ENCODE measurements around the gene SYK. TPM values are rescaled to one million over a fixed set of nuclear protein-coding genes. Genes with fewer than 3 reads are reported as not detected.

SYK gene
- polyA plus RNA-seq, 1 of the 3 experiments (the other 2 are of a cell fraction): not detected

DNA sequence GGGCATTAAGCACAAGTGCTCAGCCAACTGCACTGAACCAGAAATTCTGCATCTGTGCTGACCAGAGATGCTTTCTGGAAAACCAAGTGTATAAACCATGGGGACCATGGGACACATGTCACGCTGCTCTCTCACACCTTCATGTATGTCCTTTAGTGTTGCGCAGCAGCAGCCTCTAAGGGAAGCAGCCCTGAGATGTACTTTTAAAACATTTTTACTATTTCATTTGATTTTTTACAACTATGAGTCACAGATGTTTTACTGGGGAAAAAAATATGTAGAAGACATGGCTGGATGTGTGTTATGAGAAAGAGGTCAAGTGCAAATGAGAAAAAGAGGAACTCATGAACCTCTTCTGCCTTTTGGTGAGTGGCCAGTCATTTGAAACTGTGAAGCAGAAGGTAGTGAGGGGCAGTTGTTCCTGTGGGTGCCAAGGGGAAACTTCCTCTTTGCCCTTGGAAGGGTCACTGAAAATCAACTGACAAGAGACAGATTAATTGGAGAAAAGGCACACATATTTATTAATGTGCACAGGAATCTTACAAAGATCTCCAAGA is 31.4 kb upstream of the SYK start:
- Histone ChIP-seq H3K4me1 (ENCODE audit: control insufficient read depth in 1 of 2, insufficient read depth in 2 of 2, low read depth in 1 of 2, low read length in 1 of 2) (no peaks in the 10 kb centered on the region), H3K4me3 (ENCODE audit: low read depth in 2 of 2, low read length in 1 of 2) (no peak overlapping the region), H3K27me3 (ENCODE audit: insufficient read depth) (no peaks in the 10 kb centered on the region), H3K9me3 (peaks cover 9% of the 10 kb centered on the region; the same call in 1 of the 2 replicates), H2AFZ (ENCODE audit: low read depth) (no peak overlapping the region), H3K9ac (no peak overlapping the region), H3K27ac (ENCODE audit: low read depth in 2 of 2, low read length in 1 of 2) (no peak overlapping the region), H3K4me2 (no peak overlapping the region), H3F3A (replicated peaks; ENCODE audit: insufficient read depth) (no peaks in the 10 kb centered on the region), H4K20me1 (ENCODE audit: insufficient read depth) (no peaks in the 10 kb centered on the region), H3K9me2 (no peaks in the 10 kb centered on the region), H3K79me2 (ENCODE audit: insufficient read depth) (no peaks in the 10 kb centered on the region), H3K36me3 (replicated peaks in 1 of 2; ENCODE audit: control insufficient read depth in 1 of 2, insufficient read depth in 2 of 2, low read length in 1 of 2) (no peaks in the 10 kb centered on the region)
- no peak for TF ChIP-seq FOSL2 (IDR thresholded peaks at IDR 0.05; ENCODE audit: borderline replicate concordance, low read depth)
- TF ChIP-seq CHD2 (IDR thresholded peaks at IDR 0.05; ENCODE audit: low read length, partially characterized antibody): no peak
- TF ChIP-seq TCF12 (IDR thresholded peaks at IDR 0.05): no peak
- no peak for TF ChIP-seq GATA2 (CRISPR knock-in tag; IDR thresholded peaks at IDR 0.05)
- TF ChIP-seq, protein P1, sequence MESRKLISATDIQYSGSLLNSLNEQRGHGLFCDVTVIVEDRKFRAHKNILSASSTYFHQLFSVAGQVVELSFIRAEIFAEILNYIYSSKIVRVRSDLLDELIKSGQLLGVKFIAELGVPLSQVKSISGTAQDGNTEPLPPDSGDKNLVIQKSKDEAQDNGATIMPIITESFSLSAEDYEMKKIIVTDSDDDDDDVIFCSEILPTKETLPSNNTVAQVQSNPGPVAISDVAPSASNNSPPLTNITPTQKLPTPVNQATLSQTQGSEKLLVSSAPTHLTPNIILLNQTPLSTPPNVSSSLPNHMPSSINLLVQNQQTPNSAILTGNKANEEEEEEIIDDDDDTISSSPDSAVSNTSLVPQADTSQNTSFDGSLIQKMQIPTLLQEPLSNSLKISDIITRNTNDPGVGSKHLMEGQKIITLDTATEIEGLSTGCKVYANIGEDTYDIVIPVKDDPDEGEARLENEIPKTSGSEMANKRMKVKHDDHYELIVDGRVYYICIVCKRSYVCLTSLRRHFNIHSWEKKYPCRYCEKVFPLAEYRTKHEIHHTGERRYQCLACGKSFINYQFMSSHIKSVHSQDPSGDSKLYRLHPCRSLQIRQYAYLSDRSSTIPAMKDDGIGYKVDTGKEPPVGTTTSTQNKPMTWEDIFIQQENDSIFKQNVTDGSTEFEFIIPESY (IDR thresholded peaks at IDR 0.05; ENCODE audit: borderline replicate concordance, low read depth): no peak
- no peak for TF ChIP-seq FOXM1 (IDR thresholded peaks at IDR 0.05; ENCODE audit: low read depth)
- no peak for TF ChIP-seq ELF1 (IDR thresholded peaks at IDR 0.05)
- TF ChIP-seq MAX (IDR thresholded peaks at IDR 0.05; ENCODE audit: low read depth): no peak
- TF ChIP-seq RCOR1 (IDR thresholded peaks at IDR 0.05; ENCODE audit: low read length): no peak
- no peak for TF ChIP-seq USF2 (IDR thresholded peaks at IDR 0.05; ENCODE audit: borderline replicate concordance, low read depth, low read length)
- TF ChIP-seq NFIC (IDR thresholded peaks at IDR 0.05; ENCODE audit: borderline replicate concordance): no peak
- TF ChIP-seq POLR2AphosphoS5 (IDR thresholded peaks at IDR 0.05; ENCODE audit: low read depth, low read length): no peak
- WGBS (ENCODE audit: low lambda C conversion rate): 49% methylated on average over 2 of the region's 2 CpGs
- ChIA-PET POLR2A (no interaction called here), CTCF (interaction anchor here (1.4 kb wide), 1 partner anchor 14 kb away, joined by 3 read pairs; no protein-coding TSS in a partner anchor)
- DNase-seq: no peak

- no peak overlapping the region for H2AFZ ChIP-seq (ENCODE audit: low read depth)
- H3K4me3 ChIP-seq (ENCODE audit: low read depth in 2 of 2, low read length in 1 of 2): no peak overlapping the region
- no peak for DNase-seq
- H3K27ac ChIP-seq (ENCODE audit: low read depth in 2 of 2, low read length in 1 of 2): no peak overlapping the region
- CTCF ChIA-PET: interaction anchor here (1.7 kb wide), 1 partner anchor 14 kb away, joined by 5 read pairs; no protein-coding TSS in a partner anchor
- no peak overlapping the region for H3K9ac ChIP-seq
- no peaks in the 10 kb centered on the region for H3K27me3 ChIP-seq (ENCODE audit: insufficient read depth)
- H3K4me1 ChIP-seq (ENCODE audit: control insufficient read depth in 1 of 2, insufficient read depth in 2 of 2, low read depth in 1 of 2, low read length in 1 of 2): no peaks in the 10 kb centered on the region
- H3K9me2 ChIP-seq: no peaks in the 10 kb centered on the region
- 7% methylated on average over 3 of the region's 3 CpGs for WGBS (ENCODE audit: low lambda C conversion rate)
- no peaks in the 10 kb centered on the region for H3K36me3 ChIP-seq (replicated peaks in 1 of 2; ENCODE audit: control insufficient read depth in 1 of 2, insufficient read depth in 2 of 2, low read length in 1 of 2)
- no peaks in the 10 kb centered on the region for H3F3A ChIP-seq (replicated peaks; ENCODE audit: insufficient read depth)
- no peaks in the 10 kb centered on the region for H3K79me2 ChIP-seq (ENCODE audit: insufficient read depth)
- H4K20me1 ChIP-seq (ENCODE audit: insufficient read depth): no peaks in the 10 kb centered on the region
- peaks cover 9% of the 10 kb centered on the region; the same call in 1 of the 2 replicates for H3K9me3 ChIP-seq
- POLR2A ChIA-PET: no interaction called here
- H3K4me2 ChIP-seq: no peak overlapping the region
- no peak for TF ChIP-seq EP300 (IDR thresholded peaks at IDR 0.05; ENCODE audit: borderline replicate concordance in 1 of 2, low read depth in 1 of 2, low read length in 1 of 2)
- TF ChIP-seq MEF2A (IDR thresholded peaks at IDR 0.05; ENCODE audit: borderline replicate concordance, low read depth): no peak
- no peak for TF ChIP-seq REST (IDR thresholded peaks at IDR 0.05; ENCODE audit: low read depth, low read length)
- no peak for TF ChIP-seq RCOR1 (IDR thresholded peaks at IDR 0.05; ENCODE audit: low read length)
- TF ChIP-seq, protein P2, sequence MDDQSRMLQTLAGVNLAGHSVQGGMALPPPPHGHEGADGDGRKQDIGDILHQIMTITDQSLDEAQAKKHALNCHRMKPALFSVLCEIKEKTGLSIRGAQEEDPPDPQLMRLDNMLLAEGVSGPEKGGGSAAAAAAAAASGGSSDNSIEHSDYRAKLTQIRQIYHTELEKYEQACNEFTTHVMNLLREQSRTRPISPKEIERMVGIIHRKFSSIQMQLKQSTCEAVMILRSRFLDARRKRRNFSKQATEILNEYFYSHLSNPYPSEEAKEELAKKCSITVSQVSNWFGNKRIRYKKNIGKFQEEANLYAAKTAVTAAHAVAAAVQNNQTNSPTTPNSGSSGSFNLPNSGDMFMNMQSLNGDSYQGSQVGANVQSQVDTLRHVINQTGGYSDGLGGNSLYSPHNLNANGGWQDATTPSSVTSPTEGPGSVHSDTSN (IDR thresholded peaks at IDR 0.05): no peak
- TF ChIP-seq TCF12 (IDR thresholded peaks at IDR 0.05): no peak
- no peak for TF ChIP-seq RXRA (IDR thresholded peaks at IDR 0.05; ENCODE audit: borderline replicate concordance, low read depth)
- no peak for TF ChIP-seq CHD2 (IDR thresholded peaks at IDR 0.05; ENCODE audit: low read length, partially characterized antibody)
- no peak for TF ChIP-seq GATA2 (CRISPR knock-in tag; IDR thresholded peaks at IDR 0.05)
- TF ChIP-seq FOXJ3 (CRISPR knock-in tag; IDR thresholded peaks at IDR 0.05): no peak
- TF ChIP-seq FOXM1 (IDR thresholded peaks at IDR 0.05; ENCODE audit: low read depth): no peak
- TF ChIP-seq POLR2AphosphoS5 (IDR thresholded peaks at IDR 0.05; ENCODE audit: low read depth, low read length): no peak
- TF ChIP-seq USF2 (IDR thresholded peaks at IDR 0.05; ENCODE audit: borderline replicate concordance, low read depth, low read length): no peak
These were observed 30.7 kb upstream of the SYK start for GRCh38 chr9:90770927-90771326.
